GM15510 (cell line): Measurements from ENCODE around the gene OR14I1.

Experiments
- POLR2A ChIP-seq: IDR thresholded peaks from 3 replicates; pipeline ENCODE4 v1.6.1; 2011; ENCODE audit warnings: borderline replicate concordance; ENCODE audit not compliant: insufficient read length; ENCODE audit errors: extremely low read depth

The OR14I1 gene

DNA sequence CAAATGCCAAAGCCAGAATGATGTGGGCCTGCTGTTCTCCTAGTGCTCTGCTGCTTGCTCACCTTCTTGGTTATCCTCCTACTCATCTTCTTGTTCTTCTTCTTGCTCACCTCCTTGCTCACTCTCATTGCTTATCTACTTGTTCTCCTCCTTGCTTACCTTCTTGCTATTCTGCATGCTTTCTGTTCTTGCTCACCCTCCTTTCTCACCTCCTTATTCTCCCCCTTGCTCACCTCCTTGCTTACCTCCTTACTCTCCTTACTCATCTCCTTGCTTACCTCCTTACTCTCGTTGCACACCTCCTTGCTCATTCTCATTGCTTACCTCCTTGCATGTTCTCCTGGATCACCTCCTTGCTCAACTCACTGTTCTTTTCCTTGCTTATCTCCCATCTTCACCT lies at the start of gene OR14I1:
OR14I1 (minus strand) TSS at position 53 of the 400 bp plus-strand sequence.
- TF ChIP-seq POLR2A: no peak

DNA sequence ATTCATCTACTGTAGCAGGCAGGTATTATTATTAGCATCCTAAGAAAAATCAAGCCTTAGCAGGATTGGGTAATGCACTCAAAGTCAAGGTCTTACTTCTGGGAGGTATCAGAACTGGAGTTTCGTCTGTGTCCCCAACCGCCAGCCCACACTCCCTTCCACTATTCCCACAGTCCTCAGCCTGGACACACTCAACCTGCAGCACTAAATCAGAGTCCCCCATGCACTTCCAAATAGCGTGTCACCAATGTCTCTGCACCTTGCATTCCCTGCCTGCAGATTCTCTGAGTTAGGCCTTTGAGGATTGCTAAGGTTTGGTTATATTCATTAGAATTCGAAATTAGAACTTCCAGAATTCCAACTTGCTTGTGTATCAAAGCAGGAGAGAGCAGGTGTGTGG lies 49.1 kb upstream of the OR14I1 start:
- TF ChIP-seq POLR2A: no peak

- no peak for TF ChIP-seq POLR2A
Measured at GRCh38 chr1:248751142-248751541, 48.6 kb upstream of the OR14I1 start.

- TF ChIP-seq POLR2A: no peak
Measured at GRCh38 chr1:248750496-248750895, 47.9 kb upstream of the OR14I1 start.

- TF ChIP-seq POLR2A: no peak
Measured at GRCh38 chr1:248748211-248748610, 45.6 kb upstream of the OR14I1 start.

DNA sequence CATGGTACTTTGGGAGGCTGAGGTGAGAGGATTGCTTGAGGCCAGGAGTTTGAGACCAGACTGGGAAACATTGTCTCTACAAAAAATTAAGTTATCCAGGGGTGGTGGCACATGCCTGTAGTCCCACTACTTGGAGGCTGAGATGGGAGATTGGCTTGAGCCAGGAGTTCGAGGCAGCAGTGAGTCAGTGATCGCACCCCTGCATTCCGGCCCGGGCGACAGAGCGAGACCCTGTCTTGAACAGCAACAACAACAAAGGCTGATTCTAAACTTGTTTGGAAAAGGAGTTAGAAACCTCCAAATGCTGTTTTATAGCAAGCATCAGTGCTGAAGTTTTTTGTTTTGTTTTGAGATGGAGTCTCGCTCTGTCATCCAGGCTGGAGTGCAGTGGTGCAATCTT lies 38.3 kb upstream of the OR14I1 start:
- TF ChIP-seq POLR2A: no peak

DNA sequence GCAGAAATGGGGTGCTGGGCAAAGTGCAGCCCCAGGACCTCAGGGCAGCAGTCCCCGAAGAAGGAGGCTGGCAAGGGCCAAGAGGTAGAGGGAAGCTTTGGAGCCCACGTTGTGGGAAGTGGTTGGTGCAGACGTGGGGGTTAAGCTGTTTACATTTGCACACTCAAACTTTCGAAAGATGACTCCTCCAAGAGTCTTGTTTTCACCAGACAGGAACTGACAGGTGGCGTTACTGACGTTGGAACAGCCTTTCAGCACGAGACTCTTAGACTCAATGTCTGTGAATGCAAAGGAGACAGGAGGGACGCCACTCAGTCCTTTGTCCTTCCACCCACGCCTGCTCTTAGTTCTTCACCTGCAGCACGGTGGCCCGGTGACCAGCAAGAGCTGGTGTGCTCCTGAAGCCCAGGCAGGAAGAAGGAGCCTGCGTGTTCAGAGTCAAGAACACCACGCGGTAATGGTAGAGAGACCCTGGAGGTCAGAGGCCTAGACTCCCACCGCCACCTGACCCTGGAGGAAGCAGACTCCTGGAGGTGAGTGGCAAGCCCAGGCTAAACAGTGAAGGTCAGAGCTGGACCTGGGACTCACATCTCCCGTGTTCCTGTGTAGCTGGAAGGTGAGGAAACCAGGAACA lies 37.1 kb upstream of the OR14I1 start:
- TF ChIP-seq POLR2A: no peak

- TF ChIP-seq POLR2A: no peak
Measured at GRCh38 chr1:248737457-248737856, 34.9 kb upstream of the OR14I1 start.

DNA sequence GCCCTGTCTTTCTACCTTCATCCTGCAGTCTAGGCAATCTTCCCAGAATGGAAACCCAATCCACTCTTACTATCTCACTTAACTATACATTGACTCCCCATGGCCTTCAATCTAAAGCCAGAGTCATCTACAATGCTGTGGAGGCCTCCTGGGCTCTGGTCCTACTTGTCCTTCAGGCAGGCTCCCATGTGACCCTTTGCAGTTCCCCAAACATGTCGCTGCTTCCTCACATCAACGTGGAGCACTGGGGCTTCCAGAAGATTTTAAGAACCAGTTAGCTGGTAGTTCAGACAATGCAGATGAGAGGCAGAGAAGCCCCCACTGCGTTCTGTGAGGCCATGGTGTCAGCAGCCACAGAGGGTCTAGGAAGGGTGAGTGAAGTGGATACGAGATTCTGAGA lies 34.4 kb upstream of the OR14I1 start:
- TF ChIP-seq POLR2A: no peak

GRCh38 chr1:248733566-248733965 lies 31.0 kb upstream of the OR14I1 start:
- TF ChIP-seq POLR2A: no peak

- TF ChIP-seq POLR2A: no peak
Measured at GRCh38 chr1:248730507-248731335, 28.2 kb upstream of the OR14I1 start.

- TF ChIP-seq POLR2A: no peak
Measured at GRCh38 chr1:248714248-248714647, 11.7 kb upstream of the OR14I1 start.

- no peak for TF ChIP-seq POLR2A
Measured at GRCh38 chr1:248710305-248710900, 7.8 kb upstream of the OR14I1 start.

DNA sequence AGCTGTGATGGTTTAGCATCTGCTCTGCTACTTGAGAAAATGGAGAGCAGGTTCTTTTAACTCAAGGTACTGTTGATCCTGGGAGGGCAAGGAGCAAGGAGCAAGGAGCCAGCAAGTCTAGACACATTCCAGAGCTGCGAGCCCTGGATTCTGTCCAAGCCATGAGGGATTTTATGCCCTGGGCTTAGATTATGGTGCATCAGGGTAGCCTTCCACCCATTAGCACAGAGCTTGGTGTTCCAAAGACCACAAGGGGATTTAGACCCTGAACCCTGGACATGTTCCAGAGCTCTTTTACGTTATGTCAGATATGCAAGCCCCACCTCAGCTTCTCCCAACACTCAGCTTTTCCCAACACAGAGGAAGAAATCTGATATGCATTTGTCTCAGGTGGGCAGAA lies 2.0 kb upstream of the OR14I1 start:
- TF ChIP-seq POLR2A: no peak

GRCh38 chr1:248703674-248704073 lies 1.1 kb upstream of the OR14I1 start:
- no peak for TF ChIP-seq POLR2A

DNA sequence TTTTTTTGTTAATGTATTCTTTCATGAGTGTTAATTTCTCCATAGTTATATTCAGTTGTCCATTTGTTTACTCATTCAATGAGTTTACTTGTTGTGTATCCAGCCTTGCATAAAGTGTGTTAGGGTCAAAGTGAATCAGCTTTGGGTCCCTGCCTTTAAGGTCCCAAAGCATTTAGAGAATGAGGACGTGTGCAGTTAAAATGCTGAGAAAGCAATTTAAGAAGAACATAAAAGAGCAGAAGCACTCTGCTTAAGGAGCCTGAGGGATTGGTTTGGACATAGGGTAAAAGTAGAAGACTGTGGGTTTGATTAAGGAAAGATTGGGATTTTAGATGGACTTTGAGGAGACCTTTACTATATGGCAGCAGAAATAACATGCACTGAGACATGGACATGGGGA lies 3.5 kb downstream of the OR14I1 start:
- no peak for TF ChIP-seq POLR2A

GRCh38 chr1:248697907-248698306 lies 4.7 kb downstream of the OR14I1 start:
- no peak for TF ChIP-seq POLR2A

DNA sequence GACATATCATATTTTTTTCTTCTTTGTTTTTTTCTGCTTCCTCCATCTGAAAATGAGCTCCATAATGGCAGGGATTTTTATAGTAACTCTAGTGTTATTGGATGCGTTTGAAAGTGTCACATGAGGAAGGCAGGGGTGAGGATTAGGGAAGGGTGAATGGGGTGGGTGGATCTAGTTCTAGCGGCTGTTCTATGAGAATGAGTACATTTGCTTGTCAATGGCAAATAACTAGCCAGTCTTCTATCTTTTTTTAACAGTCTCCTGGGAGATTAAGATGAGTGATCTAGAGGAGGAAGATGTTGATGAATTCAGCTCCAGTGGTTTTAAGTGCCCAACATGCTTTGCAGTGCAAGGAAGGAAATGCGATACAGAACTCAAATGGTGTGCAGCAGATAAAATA lies 5.8 kb downstream of the OR14I1 start:
- TF ChIP-seq POLR2A: no peak
